NCI-H2107 treated with DMSO at 0.1 percent for 48 hours (cell line): ENCODE results near the gene CHI3L1.
"Not testable (repeated sequence)": the region's sequence is repeated elsewhere in the genome, so short reads cannot be mapped to it uniquely, and the experiment has no call there.

Experiments
- DNase-seq: peaks from one replicate; lab custom pipeline; 2025; ENCODE audit not compliant: unreplicated experiment; lab: John Stamatoyannopoulos, UW

CHI3L1 gene

DNA sequence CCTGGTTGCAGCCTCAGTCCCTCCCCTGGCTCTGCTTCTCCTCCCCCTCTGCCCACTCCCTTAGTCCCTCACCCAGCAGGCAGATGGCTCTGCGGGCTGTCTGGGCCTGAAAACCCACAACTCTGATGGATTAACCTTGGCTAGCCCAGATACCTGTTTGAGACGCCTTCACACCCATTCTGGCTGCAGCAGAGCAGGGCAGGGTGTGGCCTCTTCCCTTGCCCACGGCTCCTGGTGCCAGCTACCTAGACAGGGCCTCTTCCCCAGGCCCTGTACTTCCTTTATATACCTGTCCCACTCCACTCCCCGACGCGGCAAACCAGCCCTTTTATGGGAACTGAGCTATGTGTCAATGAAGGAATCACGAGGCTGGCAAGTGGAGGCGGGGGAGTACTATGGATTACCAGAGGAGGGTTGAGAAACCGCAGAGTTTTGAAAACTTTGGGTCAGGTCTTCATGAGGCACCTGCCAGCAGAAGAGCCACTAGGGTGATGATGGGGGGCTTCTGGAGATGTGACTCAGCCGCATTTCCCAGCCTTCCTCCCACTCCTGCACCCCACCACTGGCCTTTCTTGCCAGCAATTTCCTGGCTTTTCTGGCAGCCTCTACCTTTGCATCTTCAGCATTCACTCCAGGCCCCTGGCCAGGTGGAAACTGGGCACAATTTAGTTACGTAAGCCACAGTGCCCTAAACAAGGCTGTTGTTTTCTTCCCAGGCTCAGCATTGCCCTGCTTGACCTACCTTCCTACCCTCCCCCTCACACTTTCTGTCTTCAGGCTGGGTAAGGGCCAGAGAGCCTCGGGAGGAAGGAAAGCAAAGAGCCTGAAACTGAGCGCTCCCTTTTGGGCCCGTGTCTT, at the start of gene CHI3L1:
TSS of gene CHI3L1 (minus strand) at position 259 of the 858 bp plus-strand sequence. CDS start at position 178, 81 bp downstream.
- DNase-seq = no peak

DNA sequence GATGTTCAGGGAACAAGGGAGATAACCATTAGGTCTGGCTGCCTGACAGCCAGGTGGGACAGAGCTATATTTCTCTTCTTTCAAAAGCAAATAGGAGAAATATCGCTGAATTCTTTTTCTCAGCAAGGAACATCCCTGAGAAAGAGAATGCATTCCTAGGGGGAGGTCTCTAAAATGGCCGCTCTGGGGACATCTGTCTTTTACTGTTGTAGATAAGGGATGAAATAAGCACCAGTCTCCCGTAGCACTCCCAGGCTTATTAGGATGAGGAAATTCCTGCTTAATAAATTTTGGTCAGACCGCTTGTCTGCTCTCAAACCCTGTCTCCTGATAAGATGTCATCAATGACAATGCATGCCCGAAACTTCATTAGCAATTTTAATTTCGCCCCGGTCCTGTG, 48.4 kb upstream of the CHI3L1 start:
- not testable (repeated sequence) for DNase-seq

DNA sequence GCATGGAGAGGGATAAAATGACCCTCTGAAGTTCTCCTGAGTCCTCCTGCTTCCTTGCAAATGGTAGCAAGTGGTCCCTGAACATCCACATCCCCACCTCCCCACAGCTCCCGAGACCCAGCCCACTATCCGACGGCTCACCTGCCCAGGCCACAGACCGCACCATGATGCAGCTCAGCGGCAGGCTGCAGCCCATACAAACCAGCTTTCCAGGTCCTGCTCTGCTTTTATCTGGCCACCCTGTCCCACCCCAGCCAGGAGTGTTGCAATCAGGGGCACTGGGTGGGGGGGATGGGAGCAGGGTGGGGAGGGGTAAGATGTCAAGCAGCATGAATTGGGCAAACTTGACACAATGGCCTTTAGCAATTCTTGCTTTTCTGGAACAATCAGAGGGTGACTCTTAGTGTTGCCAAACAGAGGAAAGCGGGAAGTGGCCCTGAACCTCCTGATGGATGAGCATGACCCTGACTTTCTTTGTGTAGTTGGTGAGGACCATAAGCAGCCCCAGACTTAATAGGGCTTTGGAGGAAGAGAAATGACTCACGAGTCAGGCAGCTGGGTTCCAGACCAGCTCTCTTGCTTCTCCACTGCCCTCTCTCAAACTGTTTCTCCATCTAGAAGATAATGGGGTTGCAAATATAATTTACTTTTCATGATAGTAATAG, 43.1 kb upstream of the CHI3L1 start, which contains the start of gene CHIT1:
TSS of gene CHIT1 (minus strand) at position 203 of the 665 bp plus-strand sequence. CDS start at position 166, 37 bp downstream.
- DNase-seq = no peak

DNA sequence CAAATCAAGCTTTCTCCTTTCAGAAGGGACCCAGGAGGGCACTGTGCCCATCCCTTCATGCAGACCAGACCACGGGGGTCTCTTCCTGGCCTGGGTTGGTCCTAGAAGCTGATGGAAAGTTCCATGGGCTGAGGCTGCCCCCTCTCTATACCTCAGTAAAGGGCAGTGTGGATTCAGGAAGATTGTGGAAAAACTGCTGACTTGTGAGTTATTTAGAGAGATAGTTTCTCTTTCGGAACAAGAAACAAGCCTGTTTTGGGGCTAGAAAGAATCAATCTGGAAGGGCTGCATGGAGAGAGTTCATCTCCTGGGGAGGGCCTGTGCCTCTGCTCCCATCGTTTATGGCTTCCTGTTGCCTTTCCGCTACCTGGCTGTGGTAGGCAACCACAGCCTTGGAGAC, 42.2 kb upstream of the CHI3L1 start:
- no peak for DNase-seq

DNA sequence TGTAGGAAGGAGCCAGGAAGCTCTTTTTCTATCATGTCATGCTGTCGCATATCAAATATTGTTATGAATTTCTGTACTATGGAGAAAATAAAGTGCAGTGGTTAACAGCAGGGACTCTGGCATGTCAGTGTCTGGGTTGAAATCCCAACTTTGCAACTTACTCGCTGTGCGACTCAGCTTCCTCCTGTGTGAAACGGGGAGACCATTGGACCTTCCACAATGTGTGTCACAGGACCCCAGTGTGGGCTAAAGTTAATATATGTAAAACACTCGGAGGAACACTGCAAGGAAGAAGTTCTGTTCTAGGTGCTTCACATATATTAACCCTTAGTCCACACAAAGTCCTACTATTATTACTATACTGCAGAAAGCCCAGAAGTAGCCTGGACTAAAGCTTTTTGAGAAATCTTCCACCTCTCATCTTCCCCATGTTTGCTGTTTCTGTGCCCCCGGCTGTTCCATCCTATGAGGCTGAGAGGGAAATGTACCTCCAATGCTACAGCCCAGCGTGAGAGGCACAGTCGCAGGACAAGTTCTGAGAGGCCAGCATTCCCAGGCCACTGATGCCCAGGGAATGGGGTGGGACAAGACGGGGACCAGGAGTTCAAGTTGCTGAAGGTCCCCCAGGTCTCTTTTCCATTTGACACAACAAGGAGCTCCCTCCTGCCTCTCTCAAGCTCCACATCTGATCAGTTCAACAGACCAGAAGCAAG, 41.0 kb upstream of the CHI3L1 start:
- DNase-seq = no peak

DNA sequence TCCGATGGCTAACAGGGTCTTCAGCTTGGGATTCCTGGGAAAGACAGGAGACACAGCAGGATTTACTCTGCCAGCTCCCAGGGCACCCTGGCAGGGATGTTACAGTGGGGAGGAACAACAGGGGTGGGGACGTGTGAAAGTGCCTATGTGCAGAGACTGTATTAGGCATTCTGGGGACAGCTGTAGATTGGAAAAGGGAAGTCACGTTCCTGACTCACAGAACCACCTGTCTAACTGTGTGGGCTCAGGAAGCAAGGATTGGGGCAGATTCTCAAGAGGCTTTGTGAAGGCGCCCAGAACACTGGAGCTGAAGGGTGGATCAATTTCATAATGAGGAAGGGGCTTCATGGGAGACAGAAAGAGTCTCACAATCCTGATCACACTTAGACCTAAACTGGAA, 38.6 kb upstream of the CHI3L1 start:
- DNase-seq = no peak

DNA sequence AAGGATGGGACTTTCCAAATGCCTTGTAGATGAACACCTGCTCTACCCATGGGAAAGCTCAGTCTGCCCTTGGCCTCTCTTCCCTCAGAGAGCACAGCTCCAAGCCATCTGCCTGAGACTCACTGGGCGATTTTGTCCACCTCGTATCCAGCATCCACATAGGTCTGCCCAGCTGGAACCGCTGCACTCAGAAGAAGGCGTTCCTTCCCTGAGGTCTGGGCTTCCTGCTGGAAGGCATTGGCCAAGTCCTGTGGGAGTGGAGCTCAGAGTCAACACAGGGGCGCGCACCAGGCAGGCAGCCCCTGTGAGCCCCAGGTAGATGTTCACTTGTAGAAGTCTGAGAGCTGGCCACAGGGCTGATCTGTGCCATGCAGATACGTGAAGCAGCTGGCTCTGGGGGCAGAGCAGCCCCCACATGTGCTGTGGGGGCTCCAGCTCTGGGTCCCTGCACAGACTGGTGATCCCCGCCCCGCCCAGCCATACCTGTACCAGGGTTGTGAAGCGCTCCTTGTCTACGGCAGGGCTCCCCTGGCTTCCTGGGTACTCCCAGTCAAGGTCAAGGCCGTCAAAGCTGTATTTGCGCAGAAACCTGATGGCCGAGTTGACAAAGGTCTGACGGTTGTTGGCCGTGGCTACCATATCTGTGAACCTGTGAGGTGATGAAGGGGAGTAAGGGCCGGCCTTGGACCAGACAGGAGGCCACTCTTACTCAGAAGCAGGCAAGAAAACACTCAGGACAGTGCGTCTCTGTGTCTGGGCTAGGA, 36.7 kb upstream of the CHI3L1 start:
- no peak for DNase-seq

DNA sequence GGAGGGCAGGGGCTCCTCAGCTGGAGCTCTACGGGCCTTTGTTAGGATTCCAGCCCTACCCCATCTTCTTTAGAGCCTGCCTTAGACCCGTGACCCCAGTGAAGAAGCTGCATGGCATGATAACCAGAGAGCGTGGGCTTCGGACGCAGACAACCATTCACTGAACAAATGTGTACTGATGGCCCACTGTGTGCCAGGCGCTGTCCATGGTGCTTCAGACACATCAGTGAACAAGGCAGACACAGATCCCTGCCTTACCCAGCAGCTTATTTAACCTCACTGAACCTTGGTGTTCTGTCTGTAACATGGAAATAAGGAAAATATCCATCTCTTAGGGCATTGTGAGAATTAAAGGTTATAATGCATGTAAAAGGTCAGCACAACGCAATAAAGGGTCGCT, 33.4 kb upstream of the CHI3L1 start:
- DNase-seq = no peak

DNA sequence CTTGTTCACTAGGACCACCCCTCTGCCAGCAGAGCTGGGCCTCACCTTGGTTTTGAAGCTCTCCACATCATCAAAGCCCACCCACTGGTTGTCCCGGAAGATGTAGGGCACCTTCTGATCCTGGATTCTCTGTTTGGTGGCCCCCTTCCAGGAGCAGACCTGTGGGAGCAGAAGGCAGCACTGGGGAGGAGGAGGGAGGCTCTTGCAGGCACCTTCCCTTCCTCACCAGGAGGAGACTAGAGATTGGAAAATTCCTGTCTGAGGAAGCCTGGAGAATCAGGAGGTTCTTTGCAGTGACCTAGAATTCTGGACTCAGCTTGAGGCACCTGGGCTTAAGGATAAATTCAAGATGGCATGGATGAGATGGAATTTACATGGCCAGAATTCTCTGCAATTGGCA, 32.7 kb upstream of the CHI3L1 start:
- DNase-seq = no peak

DNA sequence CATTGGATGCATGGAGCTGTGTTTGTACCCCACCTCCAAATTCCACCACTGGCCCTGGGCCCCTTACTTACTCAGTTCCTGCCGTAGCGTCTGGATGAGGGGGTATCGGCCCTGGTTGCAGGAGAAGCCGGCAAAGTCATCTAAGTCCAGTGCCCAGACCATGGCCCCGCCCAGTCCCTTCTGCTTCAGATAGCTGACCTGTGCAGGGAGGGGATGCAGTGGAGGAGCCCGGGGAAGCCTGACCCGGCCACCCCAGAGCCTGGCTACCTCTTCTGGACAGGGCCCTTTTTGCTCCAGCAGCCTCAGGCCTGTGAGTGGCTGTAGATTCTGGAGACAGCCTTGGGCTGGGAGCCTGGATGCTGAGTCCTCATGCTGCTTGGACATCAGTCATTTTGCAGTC, 31.2 kb upstream of the CHI3L1 start:
- DNase-seq = no peak

DNA sequence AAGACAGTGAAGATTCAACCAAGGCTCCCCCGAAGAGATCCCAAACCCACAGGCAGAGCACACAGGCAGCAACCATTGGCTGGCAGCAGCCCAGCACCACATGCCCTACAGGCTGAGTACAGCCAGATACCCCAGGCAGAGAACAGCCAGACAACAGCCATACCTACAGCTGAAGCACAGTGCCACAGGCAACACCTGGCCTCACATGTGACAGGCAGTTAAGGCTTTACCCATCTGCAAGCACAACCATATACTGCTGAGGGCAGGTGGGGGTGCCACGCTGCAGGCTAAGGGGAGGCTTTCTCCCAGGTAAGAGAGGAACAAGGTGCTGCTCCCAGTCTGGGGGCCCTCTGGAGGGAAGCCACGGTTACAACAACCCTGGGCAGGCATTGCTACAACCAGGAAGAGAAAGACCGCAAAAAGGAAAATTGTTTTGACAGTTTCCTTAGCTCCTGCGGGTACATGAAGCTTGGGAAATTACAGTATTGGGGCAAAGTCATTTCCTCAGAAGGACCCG, 30.7 kb upstream of the CHI3L1 start:
- DNase-seq = no peak

DNA sequence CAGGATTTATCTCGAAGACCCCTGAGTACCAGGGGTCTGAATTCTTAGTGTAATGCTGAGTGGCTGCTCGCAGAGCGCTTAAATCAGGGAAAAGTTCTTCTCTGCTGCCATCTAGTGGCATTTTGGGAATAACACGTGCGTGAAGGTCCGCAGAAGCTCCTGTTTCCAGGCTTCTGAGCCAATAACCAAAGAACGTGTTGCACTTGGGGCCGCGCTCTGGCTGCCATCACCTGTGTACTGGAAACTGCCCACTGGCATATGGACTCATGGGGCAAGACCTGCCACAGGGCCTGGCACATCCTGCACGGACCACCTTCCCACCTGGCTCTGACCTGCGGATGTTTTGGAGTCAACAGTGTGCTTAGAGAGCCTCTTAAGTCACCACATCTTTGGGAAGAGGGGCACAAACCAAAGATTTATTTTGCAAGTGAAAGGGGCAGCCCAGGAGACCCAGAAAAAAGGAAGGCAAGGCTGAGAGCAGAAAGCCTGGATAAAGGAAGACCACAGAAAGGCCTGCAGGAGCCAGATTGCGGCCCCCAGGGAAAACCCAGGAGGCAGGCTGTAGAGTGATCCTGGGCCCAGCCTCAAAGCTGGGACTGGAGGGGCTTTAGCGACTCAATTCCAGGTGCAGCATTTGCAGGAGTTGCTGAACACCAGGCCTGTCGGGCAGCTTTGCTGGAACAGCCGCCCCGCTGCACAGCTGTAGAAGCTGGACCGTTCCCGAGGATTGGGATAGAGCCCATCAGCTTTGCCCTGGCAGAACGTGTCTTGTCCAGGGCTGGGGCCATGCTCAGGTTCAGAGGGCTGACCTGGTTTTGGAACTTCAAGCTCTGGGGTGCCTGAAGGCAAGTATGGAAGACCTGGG, 30.0 kb upstream of the CHI3L1 start:
- DNase-seq = peak; percentile 80

DNA sequence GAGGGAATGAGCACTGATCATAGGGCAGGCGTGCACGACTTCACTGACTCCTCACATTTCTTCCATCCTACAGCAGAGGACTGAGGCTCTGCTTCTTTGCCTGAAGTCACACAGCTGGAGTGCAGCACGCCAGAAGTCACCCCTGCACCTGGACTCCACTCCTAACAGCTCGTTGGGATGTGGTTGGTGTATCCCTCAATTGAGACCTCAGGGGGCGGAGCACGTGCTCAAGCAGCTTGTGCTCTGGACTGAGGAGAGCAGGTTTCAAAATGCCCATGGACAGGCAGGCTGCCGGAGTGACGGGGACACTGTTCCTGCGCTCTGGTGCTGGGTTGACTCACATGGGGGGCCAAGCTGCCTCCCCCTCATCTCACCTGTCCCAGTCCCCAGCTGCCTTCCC, 29.1 kb upstream of the CHI3L1 start:
- peak; percentile 82 for DNase-seq

DNA sequence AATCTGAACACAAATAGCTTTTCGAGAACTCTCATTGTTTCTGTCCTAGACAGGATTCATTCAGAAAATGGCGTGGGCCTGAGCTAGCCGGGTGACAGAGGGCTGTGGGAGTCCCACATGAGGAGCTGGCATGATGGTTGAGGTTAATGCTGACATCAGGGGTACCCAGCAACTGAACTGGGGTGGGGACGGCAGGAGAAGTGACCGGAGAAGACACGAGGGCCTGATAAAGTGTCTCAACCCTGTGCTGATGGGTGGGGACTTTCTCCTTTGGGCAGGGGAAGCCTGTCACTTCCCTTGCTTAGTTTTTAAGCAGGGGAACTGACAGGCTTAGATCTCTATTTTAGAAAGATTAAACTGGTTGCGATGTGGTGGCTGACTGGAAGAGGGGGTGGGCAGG, 28.4 kb upstream of the CHI3L1 start:
- DNase-seq = no peak

DNA sequence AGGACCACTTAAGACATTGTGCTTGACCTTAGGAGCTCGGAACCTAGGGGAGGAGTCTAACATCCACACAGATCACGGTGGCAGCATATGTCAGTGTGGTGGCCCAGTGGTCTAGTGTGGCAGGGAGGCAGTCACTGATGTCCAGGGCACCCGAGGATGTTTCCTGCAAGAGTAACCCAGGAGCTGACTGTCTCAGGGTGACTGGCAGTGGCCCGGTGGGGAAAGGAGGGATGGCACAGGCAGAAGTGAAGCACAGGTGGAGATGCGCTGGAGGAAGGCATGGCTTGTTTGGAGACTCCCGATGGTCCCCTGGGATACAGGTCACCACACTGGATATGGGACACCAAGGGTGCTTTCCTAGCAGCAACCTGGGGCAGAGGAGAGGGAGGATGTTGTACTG, 26.6 kb upstream of the CHI3L1 start:
- no peak for DNase-seq

DNA sequence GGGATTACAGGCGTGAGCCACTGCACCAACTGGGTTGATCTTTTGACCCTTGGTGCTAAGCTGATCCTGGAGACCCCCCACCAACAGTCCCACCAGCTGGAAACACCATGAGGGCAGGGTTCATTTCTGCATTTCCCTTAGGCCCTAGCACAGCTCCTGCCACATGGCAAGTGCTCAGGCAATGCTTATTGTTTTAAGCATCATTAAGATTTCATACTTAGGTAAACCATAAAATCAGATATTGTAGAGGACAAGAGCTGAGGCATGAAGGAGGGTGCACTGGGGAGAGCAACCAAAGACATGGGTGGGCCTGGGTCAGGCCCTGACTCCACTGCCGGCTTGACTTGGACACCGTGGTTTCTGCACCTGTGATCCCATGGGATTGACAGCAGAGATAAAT, 25.3 kb upstream of the CHI3L1 start:
- no peak for DNase-seq

DNA sequence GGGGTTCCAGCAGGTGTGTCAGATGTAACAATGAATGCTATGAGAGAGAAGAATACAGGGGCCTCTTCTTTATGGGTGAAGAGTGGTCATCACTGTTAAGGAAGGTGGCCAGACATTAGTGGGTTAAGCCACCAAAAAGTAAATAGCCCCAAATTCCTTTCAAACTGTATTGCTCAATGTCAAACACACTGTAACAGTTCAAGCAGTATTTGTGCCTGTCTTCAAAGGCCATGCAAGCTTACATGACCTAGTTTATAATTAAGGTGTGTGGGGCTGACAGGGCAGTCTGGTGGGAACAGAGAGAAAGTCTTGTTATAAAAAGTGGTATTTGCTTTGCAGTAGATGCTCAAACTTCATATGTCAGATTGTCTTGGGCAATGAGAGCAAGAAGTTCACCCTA, 24.5 kb upstream of the CHI3L1 start:
- DNase-seq = no peak

DNA sequence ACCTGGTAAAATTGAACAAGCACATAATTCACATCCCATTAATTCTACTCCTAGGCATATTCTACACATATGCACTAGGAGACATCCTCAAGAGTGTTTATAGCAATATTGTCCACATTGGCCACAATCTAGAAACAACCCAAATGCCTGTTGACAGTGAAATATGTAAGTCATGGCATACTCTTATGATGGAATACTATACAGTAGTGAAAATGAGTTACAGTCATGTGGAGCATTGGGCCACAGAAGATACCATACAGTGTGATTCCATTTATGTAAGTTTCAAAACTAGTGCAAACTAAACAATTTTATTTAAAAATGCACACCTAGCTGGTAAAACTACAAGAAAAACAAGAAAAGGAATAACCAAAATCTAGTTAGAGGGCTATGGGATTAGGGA, 23.8 kb upstream of the CHI3L1 start:
- no peak for DNase-seq

DNA sequence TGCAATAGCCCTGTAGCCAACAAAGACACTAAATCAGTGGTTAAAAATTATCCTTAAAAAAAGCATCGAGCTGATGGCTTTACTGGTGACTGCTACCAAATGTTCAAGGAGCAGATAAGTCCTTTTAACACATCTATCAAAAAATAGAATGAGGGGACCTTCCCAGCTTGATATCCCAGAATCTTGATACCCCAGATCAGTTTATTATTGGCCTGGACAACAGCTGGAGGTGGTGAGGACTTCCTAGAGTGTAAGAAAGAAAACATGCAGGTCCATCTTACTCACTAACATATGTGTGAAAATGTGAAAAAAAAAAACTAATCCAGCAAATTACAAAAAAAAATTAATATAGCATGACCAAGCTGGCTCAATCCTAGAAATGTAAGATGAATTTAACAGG, 21.7 kb upstream of the CHI3L1 start:
- no peak for DNase-seq

DNA sequence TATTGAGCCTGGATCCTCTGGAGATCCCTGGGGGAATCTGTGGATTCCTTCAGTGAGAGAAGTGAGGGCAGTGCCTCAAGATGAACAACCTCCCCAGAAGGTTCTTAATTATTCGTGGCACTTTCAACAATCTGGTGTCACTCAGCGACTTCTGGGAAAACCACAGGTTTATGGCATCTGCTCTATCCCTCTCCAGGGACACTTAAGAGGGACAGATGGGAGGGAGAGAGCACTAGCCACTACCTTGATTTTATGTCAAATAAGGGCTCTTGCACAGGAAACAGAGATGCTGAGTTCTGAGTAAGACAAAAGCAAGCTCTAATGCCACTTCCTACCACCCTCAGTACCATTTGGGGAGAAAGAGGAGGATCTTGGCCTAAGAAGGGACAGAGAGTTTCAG, 21.2 kb upstream of the CHI3L1 start:
- peak; percentile 19 for DNase-seq
